ENCODE data around the gene ARL3.

ARL3 gene

DNA sequence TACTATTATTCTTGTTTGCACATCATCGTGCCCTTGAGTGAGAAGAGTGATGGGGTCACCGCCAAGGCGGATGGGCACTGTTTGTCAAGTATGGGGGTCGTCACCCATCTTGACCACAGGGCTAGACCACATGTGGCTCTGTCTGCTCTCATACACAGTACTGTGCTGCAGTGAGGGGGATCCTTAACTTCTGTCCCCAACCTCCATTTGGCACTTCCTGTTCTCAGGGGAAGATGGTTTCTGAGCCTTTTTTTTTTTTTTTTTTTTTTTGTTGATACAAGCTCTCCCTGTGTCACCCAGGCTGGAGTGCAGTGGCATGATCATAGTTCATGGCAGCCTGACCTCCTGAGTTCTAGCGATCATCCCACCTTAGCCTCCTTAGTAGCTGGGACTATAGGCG lies 43.1 kb upstream of the ARL3 start:
- peaks cover 7% of the 10 kb centered on the region; the same call in 1 of the 2 replicates for H4K20me1 ChIP-seq (ENCODE audit: insufficient read depth, low read length)
- ATAC-seq (ENCODE audit: insufficient read depth, low read depth) (peak; percentile 36; the same call in 1 of the 3 replicates), DNase-seq (no peak)
- H3K9me3 ChIP-seq (ENCODE audit: insufficient read depth, low read length, severe bottlenecking): no peaks in the 10 kb centered on the region
- H3K4me2 ChIP-seq (ENCODE audit: insufficient read depth, low read length): no peak overlapping the region
- H2AFZ ChIP-seq (ENCODE audit: low read depth, low read length): no peak overlapping the region
- H3K4me3 ChIP-seq (ENCODE audit: low read depth in 1 of 2, low read length in 2 of 2): no peak overlapping the region
- H3K4me1 ChIP-seq (ENCODE audit: insufficient read depth, low read length): peaks cover 9% of the 10 kb centered on the region
- 0 out of 2 replicates have a peak, but pooled peaks cover under 1% of the 10 kb centered on the region for H3K36me3 ChIP-seq (ENCODE audit: insufficient read depth, low read length)
- peak overlapping the region; percentile 33 for H3K27ac ChIP-seq (ENCODE audit: low read length)
- H3K9ac ChIP-seq (ENCODE audit: low read depth, low read length): no peak overlapping the region
- TF ChIP-seq EZH2 (IDR thresholded peaks at IDR 0.05; ENCODE audit: borderline replicate concordance, low read depth, low read length, severe bottlenecking): no peak
- TF ChIP-seq, protein P1, sequence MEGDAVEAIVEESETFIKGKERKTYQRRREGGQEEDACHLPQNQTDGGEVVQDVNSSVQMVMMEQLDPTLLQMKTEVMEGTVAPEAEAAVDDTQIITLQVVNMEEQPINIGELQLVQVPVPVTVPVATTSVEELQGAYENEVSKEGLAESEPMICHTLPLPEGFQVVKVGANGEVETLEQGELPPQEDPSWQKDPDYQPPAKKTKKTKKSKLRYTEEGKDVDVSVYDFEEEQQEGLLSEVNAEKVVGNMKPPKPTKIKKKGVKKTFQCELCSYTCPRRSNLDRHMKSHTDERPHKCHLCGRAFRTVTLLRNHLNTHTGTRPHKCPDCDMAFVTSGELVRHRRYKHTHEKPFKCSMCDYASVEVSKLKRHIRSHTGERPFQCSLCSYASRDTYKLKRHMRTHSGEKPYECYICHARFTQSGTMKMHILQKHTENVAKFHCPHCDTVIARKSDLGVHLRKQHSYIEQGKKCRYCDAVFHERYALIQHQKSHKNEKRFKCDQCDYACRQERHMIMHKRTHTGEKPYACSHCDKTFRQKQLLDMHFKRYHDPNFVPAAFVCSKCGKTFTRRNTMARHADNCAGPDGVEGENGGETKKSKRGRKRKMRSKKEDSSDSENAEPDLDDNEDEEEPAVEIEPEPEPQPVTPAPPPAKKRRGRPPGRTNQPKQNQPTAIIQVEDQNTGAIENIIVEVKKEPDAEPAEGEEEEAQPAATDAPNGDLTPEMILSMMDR (IDR thresholded peaks at IDR 0.05; ENCODE audit: borderline replicate concordance, extremely low read depth, low read length, poor library complexity, severe bottlenecking): no peak
- H3K27me3 ChIP-seq (ENCODE audit: insufficient read depth, low read length, poor library complexity): no peaks in the 10 kb centered on the region
- peaks cover 78% of the 10 kb centered on the region for H3K79me2 ChIP-seq (ENCODE audit: insufficient read depth, low read length)

DNA sequence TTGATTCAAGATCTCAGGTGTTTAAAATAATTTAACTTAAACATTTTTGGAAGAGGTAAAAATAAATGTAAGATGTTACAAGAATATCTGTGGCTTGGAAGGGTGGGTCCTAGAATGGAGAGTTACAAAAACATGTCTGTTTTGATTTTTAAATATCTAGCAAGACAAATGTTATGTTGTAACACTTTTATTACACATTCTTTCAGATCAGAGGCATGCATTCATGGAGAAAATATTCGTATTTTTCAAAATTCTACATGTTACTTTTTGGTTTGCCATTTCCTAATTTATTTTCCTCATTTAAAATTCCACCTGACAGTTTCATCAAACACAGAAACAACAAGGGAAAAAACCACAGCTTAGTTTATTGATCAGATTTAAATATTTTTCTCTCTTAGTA lies 39.5 kb upstream of the ARL3 start:
- Histone ChIP-seq H4K20me1 (ENCODE audit: insufficient read depth, low read length) (peaks cover 8% of the 10 kb centered on the region; the same call in 1 of the 2 replicates), H3K9me3 (ENCODE audit: insufficient read depth, low read length, severe bottlenecking) (no peaks in the 10 kb centered on the region), H3K27ac (ENCODE audit: low read length) (no peak overlapping the region), H3K9ac (ENCODE audit: low read depth, low read length) (no peak overlapping the region), H3K27me3 (ENCODE audit: insufficient read depth, low read length, poor library complexity) (no peaks in the 10 kb centered on the region), H3K4me2 (ENCODE audit: insufficient read depth, low read length) (no peak overlapping the region), H2AFZ (ENCODE audit: low read depth, low read length) (no peak overlapping the region), H3K4me1 (ENCODE audit: insufficient read depth, low read length) (peaks cover 9% of the 10 kb centered on the region), H3K4me3 (ENCODE audit: low read depth in 1 of 2, low read length in 2 of 2) (no peak overlapping the region), H3K36me3 (ENCODE audit: insufficient read depth, low read length) (no peaks in the 10 kb centered on the region), H3K79me2 (ENCODE audit: insufficient read depth, low read length) (peaks cover 82% of the 10 kb centered on the region)
- ATAC-seq (ENCODE audit: insufficient read depth, low read depth): no peak
- DNase-seq: no peak
- TF ChIP-seq EZH2 (IDR thresholded peaks at IDR 0.05; ENCODE audit: borderline replicate concordance, low read depth, low read length, severe bottlenecking): no peak
- TF ChIP-seq, protein P1 (IDR thresholded peaks at IDR 0.05; ENCODE audit: borderline replicate concordance, extremely low read depth, low read length, poor library complexity, severe bottlenecking): no peak

DNA sequence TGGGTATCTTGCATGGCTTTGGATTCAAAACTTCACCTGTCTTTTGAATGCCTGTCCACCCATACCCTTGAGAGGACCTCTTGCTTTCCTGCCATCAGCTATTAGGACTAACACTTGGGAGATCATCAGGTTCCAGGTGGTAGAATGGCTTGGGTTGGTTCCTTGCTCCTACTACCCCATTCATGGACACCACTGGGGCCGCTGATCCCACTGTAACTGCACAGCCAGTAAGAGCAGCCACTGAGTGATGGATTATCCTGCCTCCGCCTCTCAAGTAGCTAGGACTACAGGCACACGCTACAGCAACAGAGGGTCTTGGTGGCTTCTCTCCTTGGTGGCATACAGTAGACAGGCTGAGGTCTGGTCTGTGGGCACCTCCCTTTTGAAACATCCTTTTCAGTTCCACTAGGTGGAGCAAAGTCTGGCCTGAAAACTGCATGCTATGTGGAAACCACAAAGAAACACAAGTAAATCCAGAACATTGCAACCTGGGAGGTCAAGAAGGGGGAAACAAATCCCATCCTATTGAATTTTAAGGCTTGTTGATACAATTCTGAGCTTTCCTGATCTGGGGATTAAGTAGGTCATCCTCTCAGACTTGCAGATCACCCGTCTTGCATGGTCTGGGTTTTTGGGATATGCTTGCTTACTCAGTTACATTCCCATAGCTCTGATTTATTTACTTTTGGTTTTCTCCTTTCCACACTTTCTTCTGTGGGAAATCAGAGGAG lies 38.9 kb upstream of the ARL3 start:
- no peak overlapping the region for H2AFZ ChIP-seq (ENCODE audit: low read depth, low read length)
- peaks cover 82% of the 10 kb centered on the region for H3K79me2 ChIP-seq (ENCODE audit: insufficient read depth, low read length)
- no peaks in the 10 kb centered on the region for H3K9me3 ChIP-seq (ENCODE audit: insufficient read depth, low read length, severe bottlenecking)
- no peak for TF ChIP-seq EZH2 (IDR thresholded peaks at IDR 0.05; ENCODE audit: borderline replicate concordance, low read depth, low read length, severe bottlenecking)
- TF ChIP-seq, protein P1 (IDR thresholded peaks at IDR 0.05; ENCODE audit: borderline replicate concordance, extremely low read depth, low read length, poor library complexity, severe bottlenecking): peak; percentile 69
- no peaks in the 10 kb centered on the region for H3K36me3 ChIP-seq (ENCODE audit: insufficient read depth, low read length)
- peaks cover 9% of the 10 kb centered on the region for H3K4me1 ChIP-seq (ENCODE audit: insufficient read depth, low read length)
- ATAC-seq (ENCODE audit: insufficient read depth, low read depth) (peak; percentile 91), DNase-seq (peak; percentile 51)
- H3K27me3 ChIP-seq (ENCODE audit: insufficient read depth, low read length, poor library complexity): no peaks in the 10 kb centered on the region
- H4K20me1 ChIP-seq (ENCODE audit: insufficient read depth, low read length): peaks cover 12% of the 10 kb centered on the region; the same call in 1 of the 2 replicates
- H3K27ac ChIP-seq (ENCODE audit: low read length): no peak overlapping the region; the same call in 1 of the 2 replicates
- no peak overlapping the region for H3K9ac ChIP-seq (ENCODE audit: low read depth, low read length)
- H3K4me3 ChIP-seq (ENCODE audit: low read depth in 1 of 2, low read length in 2 of 2): no peak overlapping the region
- H3K4me2 ChIP-seq (ENCODE audit: insufficient read depth, low read length): no peak overlapping the region

Data from DND-41 (cell line).